Motor neuron (in vitro differentiated cells): ENCODE measurements around the gene GRID2. TPM values are rescaled to one million over a fixed set of nuclear protein-coding genes. Genes with fewer than 3 reads are reported as not detected.

ENCODE experiments used
- ATAC-seq, 8 experiments: fragments of 200-7000 bp; cut with Tn5 transposase; replicated peaks in 6 of 8; 2 replicates each; pipeline ENCODE4 v1.8.0; 2021; ENCODE audit warnings: mild to moderate bottlenecking in 8 of 8, moderate library complexity in 8 of 8
- H3K27ac ChIP-seq, 2 donors: fragments of 250-450 bp; sonication (Bioruptor Pico); 2 replicates each; pipeline ENCODE4 v1.9.0; 2021; ENCODE audit warnings: antibody characterized with exemption in 2 of 2, mild to moderate bottlenecking in 2 of 2, moderate library complexity in 1 of 2
- H3K4me1 ChIP-seq, 2 donors: fragments of 250-450 bp; sonication (Bioruptor Pico); replicated peaks in 1 of 2; 2 replicates each; pipeline ENCODE4 v1.6.1; 2021; ENCODE audit warnings: antibody characterized with exemption in 2 of 2, mild to moderate bottlenecking in 2 of 2, moderate library complexity in 1 of 2
- H3K4me3 ChIP-seq, 5 donors: fragments of 250-450 bp; sonication (Bioruptor Pico); 2 replicates each; pipeline ENCODE4 v1.9.0; 2021; ENCODE audit warnings: antibody characterized with exemption in 5 of 5, mild to moderate bottlenecking in 5 of 5, moderate library complexity in 4 of 5
- WGBS, 10 experiments: fragments of 450-650 bp; shearing (Covaris generic); methylation state at CpG; one replicate each; pipeline ENCODE4 v1.0.0; 2022; 5-methylcytosine and 5-hydroxymethylcytosine counted together
- in situ Hi-C, 9 experiments: fragments of 400-800 bp; cut with MboI; loops; one replicate each; pipeline ENCODE4 v1.15.0; 2021; ENCODE audit warnings: low sequenced_read_pairs in 9 of 9, low pct_unique_long_range_greater_than_20kb in 2 of 9; ENCODE audit not compliant: unreplicated experiment in 9 of 9
- total RNA-seq, 8 experiments: library from RNA; unstranded; fragments of 300-600 nt; gene quantifications; 2 replicates each; pipeline versions ENCODE4 v1.2.3 to v1.2.4, GENCODE V29; 2022

GRID2 gene
- total RNA-seq, 8 experiments from 2014 or later: 0.15 to 11.7 (median 3.8) TPM

DNA sequence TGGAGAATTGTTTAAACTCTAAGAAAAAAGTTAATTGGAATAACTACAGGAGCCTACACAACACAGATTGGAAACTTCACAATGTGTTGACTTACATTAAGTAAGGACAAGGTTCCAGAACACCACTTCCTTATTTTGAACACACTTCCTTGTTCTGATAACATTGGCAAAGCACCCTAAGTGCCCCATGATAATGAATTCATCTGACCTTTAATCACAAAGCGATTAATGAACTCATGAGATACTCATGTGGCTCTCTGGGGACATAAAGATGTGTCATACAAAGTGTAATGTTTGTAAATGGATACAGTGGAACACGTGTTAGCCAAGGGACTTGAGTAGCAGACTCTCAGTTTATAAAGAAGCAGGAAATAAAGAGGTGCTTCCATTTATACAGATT lies 1455.7 kb downstream of the GRID2 start:
- Histone ChIP-seq H3K4me1 (peaks cover 3 to 7% of the 10 kb centered on the region in 2 donors), H3K27ac (no peak overlapping the region), H3K4me3 (no peak overlapping the region)
- WGBS, 10 experiments: 0 to 83% (median 44%) methylated on average over 1 to 2 of the region's 2 CpGs; no CpG with 5 or more reads in 2 of the 10 experiments
- in situ Hi-C loops: loop anchor here in 1 of 9 experiments (25.0 kb wide), 1 partner anchor 1447 kb away; the partner anchor contains the start of gene GRID2
- ATAC-seq: peak in 1 of 8 experiments; percentile 25

DNA sequence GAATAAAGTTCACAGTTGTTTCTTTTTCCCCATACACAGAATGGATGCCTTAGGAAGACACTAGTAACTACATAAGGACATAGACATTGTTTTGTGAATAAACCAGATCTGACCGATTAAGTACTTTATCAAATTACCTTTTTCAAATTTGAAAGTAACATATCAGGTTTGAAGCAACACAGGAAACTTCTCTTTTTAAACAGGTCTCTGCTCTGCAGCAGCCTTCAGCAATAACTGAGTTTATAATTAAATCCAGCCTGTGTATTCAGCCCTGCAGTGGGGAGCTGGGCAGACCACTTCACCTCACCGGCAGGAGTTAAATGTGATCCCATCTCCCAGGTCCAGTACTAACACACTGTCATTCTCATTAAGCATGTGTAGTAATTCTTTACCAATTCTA lies 1456.5 kb downstream of the GRID2 start:
- no peak overlapping the region for H3K27ac ChIP-seq
- WGBS, 10 experiments: 31 to 100% (median 70%) methylated on average over 1 to 2 of the region's 2 CpGs; no CpG with 5 or more reads in 1 of the 10 experiments
- no peak overlapping the region for H3K4me3 ChIP-seq
- H3K4me1 ChIP-seq: peaks cover 2 to 3% of the 10 kb centered on the region in 2 donors
- no peak for ATAC-seq
- in situ Hi-C loops: loop anchor here in 1 of 9 experiments (25.0 kb wide), 1 partner anchor 1448 kb away; the partner anchor contains the start of gene GRID2

DNA sequence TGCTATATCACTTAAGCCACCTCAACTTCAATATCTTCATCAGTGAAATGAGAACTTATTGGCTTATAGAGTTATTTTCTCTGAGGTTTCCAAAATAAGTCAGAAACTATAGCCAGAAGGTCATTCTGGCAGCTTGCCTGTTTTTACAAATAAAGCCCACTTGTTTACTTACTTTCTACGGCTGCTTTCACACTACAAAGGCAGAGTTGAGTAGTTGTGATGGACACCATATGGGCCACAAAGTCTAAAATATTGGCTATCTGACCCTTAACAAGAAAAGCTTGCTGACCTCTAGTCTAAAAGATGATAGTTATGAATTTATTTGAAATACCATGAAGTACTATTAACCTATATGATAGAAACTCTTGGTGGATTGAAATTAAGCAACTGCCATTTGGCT lies 1457.5 kb downstream of the GRID2 start:
- 0 to 100% (median 69%) methylated on average over 1 of the region's 1 CpG; no CpG with 5 or more reads in 4 of the 10 experiments for WGBS, 10 experiments
- Histone ChIP-seq H3K4me1 (peaks cover 0 to 3% of the 10 kb centered on the region in 2 donors), H3K27ac (no peak overlapping the region), H3K4me3 (no peak overlapping the region)
- ATAC-seq: no peak
- in situ Hi-C loops: loop anchor here in 1 of 9 experiments (25.0 kb wide), 1 partner anchor 1449 kb away; the partner anchor contains the start of gene GRID2

DNA sequence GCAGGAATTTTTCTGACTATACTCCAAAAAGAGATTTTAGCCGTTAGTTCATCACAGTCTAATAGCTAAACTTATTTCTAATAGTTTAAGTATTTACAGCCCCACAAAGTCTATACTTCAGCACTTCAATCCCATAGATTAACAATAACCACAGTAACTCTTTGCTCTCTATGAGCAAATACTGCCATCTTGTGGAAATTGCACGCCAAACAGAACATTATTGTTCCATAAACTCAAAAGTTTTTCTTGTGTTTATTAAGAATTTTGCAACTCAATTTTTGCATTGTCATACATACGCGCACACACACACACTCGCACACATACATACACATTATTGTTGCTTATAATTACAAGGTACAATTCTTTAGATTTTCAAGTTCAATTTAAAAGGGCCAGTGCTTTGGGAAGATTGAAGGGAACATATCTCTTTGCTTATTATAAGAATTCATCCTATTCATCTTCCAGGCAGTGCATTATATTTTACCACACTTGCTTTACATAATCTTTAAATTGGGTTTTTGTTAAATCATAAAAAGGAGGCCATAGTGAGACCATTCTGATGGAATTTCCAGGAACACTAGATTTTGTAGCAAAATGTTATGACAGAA lies 1461.0 kb downstream of the GRID2 start:
- peak; percentile 47 to 70 (median 63) for ATAC-seq
- Histone ChIP-seq H3K4me1 (peaks cover 0 to 3% of the 10 kb centered on the region in 2 donors), H3K4me3 (no peak overlapping the region), H3K27ac (no peak overlapping the region)
- in situ Hi-C loops: loop anchor here in 1 of 9 experiments (25.0 kb wide), 1 partner anchor 1452 kb away; the partner anchor contains the start of gene GRID2
- 0 to 2% (median 0%) methylated on average over 1 to 5 of the region's 5 CpGs; no CpG with 5 or more reads in 1 of the 10 experiments for WGBS, 10 experiments

DNA sequence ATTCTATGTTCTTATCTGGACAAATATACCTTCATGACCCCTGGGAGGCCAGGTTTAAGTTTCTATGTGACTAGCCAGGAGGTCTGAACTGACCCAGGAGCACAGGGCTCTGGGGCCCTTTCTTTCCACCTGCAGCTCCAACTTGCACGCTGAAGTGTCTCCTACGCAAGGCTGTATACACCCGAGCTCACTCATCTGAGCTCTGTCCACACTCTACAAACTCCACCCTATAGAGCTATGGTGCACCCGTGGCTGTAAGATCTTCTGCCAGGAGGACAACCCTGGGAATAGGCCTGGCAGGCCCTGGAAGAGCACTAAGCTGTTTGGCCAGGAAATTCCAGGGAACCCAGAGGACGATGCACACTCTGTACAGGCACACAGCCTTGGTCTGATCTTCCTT lies 1464.2 kb downstream of the GRID2 start:
- Histone ChIP-seq H3K4me1 (peaks cover 0 to 3% of the 10 kb centered on the region in 2 donors), H3K4me3 (no peak overlapping the region), H3K27ac (no peak overlapping the region)
- in situ Hi-C loops: loop anchor here in 1 of 9 experiments (25.0 kb wide), 1 partner anchor 1456 kb away; the partner anchor contains the start of gene GRID2
- WGBS, 10 experiments: 30 to 93% (median 81%) methylated on average over 1 to 5 of the region's 5 CpGs; no CpG with 5 or more reads in 4 of the 10 experiments
- no peak for ATAC-seq

DNA sequence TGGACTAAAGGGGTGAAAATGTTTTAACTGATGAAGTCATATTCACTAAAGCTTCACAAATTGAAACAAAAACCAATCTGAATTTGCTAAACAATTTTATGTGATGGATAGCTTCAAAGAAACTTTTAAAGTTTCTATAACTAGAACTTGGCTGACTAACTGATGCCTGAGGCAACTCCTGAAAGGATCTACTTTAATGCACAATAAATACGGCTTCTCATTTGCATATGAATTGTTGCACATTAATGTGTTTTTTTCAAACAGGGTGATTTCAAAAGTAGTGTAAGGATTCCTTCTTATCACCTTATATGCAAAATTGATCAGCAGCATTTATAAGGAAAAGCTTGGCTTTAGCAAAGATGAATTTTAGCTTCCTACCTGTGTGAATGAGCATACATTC lies 1466.4 kb downstream of the GRID2 start:
- Histone ChIP-seq H3K4me1 (peaks cover 0 to 2% of the 10 kb centered on the region in 2 donors), H3K27ac (no peak overlapping the region), H3K4me3 (no peak overlapping the region)
- ATAC-seq: no peak
- 0 to 75% (median 50%) methylated on average over 1 of the region's 1 CpG; no CpG with 5 or more reads in 3 of the 10 experiments for WGBS, 10 experiments
- in situ Hi-C loops: loop anchor here in 1 of 9 experiments (25.0 kb wide), 1 partner anchor 1458 kb away; the partner anchor contains the start of gene GRID2

DNA sequence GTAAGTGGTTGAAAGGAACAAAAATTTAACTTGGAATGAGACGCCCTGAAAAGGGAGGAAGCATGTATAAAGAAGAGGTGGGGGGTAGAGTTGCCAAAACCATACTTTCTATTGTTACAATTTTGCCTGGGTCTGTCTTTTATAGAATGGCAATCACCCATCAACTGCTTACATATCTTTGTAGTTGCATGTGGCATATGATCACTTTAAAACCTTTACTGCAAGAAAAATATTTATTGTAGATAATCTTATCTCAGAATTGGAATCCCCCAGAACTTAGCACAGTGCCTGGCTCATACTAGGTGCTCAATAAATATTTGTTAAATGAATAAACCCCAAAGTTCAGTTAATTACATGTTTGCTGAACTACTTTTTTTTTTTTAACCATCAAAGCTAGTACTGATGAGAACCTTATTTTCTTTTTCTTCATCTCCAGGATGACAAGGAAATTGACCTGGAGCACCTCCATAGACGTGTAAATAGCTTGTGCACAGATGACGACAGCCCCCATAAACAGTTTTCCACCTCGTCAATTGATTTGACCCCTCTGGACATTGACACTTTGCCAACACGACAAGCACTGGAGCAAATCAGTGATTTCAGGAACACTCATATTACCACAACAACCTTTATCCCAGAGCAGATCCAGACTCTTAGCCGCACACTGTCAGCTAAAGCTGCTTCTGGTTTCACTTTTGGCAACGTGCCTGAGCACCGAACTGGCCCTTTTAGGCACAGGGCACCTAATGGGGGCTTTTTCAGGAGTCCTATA lies 1468.1 kb downstream of the GRID2 start:
- Histone ChIP-seq H3K4me3 (no peak overlapping the region), H3K4me1 (peaks cover 0 to 2% of the 10 kb centered on the region in 2 donors), H3K27ac (no peak overlapping the region)
- no peak for ATAC-seq
- in situ Hi-C loops: loop anchor here in 1 of 9 experiments (25.0 kb wide), 1 partner anchor 1460 kb away; the partner anchor contains the start of gene GRID2
- 4 to 97% (median 63%) methylated on average over 1 to 7 of the region's 8 CpGs; no CpG with 5 or more reads in 2 of the 10 experiments for WGBS, 10 experiments

DNA sequence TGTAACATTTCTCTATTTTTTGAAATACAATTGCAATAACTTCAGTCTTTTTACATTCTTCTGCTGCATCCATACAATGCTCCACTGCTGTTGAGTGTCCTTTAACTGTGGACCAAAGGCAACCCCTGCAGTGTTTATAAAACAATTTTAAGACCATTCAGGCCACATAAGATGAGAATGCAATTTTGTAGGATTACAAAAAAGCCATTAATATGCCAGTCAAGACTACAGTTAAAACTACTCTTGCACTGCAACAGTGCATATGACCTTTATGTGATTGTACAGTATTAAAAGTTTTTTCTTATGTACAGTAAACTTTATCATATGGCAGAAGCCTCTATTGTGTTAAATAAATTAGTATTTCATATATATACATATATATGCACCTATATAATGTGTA lies 1469.1 kb downstream of the GRID2 start:
- Histone ChIP-seq H3K4me1 (peaks cover 0 to 2% of the 10 kb centered on the region in 2 donors), H3K4me3 (no peak overlapping the region), H3K27ac (no peak overlapping the region)
- no peak for ATAC-seq
- in situ Hi-C loops: loop anchor here in 1 of 9 experiments (25.0 kb wide), 1 partner anchor 1461 kb away; the partner anchor contains the start of gene GRID2

DNA sequence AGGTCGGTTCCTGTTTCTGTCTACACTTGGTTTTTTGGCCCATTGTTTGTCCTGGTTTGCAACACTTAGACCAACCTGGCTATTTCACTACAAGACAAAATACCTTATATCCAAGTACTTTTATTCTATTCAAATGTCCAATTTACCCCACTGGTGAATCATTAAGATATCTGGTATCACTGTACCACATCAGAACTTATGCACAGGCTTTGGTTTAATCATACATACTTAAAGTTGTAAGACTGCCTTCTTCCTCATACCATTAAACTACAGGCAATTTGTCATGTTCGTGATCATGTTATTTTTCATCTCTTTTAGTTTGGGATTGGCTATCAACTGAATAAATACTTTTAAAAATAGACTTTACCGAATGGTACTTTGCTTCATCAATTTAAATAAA lies 1471.8 kb downstream of the GRID2 start:
- Histone ChIP-seq H3K4me1 (peaks cover 0 to 2% of the 10 kb centered on the region in 2 donors), H3K4me3 (no peak overlapping the region), H3K27ac (no peak overlapping the region)
- in situ Hi-C loops: loop anchor here in 2 of 9 experiments (25.0 kb wide), 1 partner anchor 362 kb away; no protein-coding TSS in a partner anchor
- WGBS, 10 experiments: 0 to 100% (median 91%) methylated on average over 1 to 3 of the region's 3 CpGs; no CpG with 5 or more reads in 1 of the 10 experiments
- no peak for ATAC-seq

DNA sequence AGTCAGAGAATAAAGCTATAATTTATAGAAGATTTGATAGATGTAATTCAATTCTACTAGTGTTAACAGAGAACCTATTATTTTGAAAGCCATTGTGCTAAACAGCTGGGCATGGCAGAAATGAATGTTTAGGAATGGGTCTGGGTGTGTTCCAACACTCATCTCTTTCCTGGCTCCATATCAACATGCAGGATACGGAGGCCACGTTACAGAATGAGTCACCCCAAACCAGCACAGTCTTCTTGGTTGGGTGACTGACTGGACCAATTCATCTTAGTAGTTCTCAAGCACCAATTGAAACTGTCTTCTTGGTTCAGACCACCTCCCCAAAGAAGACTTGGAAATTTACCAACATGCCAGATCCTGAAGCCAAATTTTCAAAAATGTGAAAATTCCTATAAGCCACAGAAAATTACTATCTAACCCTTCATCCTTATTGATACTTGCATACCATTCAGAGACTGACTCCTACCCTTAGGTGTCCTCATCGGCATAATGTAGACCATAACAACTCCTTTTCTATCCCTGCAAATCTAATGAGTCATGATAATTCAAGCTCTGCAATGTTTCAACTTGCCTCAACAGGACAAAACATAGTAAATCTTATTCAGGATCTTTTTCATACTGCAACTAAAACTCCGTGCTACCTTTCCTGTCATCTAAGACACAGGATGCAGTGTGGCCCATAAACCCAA lies 1472.8 kb downstream of the GRID2 start:
- peak in 2 of 8 experiments; percentile 75 to 76 for ATAC-seq
- 48 to 100% (median 71%) methylated on average over 1 to 4 of the region's 4 CpGs; no CpG with 5 or more reads in 2 of the 10 experiments for WGBS, 10 experiments
- H3K4me1 ChIP-seq: peaks cover 0 to 2% of the 10 kb centered on the region in 2 donors
- H3K4me3 ChIP-seq: no peak overlapping the region
- no peak overlapping the region for H3K27ac ChIP-seq
- in situ Hi-C loops: loop anchor here in 2 of 9 experiments (25.0 kb wide), 1 partner anchor 361 kb away; no protein-coding TSS in a partner anchor

DNA sequence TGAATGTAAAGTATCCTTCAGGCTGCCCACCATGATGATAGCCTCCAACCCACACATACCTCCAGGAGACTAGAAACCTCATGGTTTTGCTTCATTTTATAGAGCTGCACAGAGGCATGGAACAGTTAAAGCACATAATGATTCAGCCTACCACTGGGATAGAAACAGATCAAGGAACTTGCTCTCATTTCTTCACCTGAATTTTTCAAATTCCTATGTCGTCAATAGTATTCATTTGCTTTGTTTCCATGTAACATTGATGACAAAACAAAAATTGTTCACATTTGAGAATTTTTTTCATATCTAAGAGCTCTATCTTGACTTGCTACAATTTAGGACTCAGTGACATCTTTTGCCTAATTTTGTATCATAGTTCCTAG lies 1473.3 kb downstream of the GRID2 start:
- no peak for ATAC-seq
- Histone ChIP-seq H3K4me1 (peaks cover 0 to 2% of the 10 kb centered on the region in 2 donors), H3K27ac (no peak overlapping the region), H3K4me3 (no peak overlapping the region)
- in situ Hi-C loops: loop anchor here in 2 of 9 experiments (25.0 kb wide), 1 partner anchor 360 kb away; no protein-coding TSS in a partner anchor
- WGBS, 10 experiments: 0 to 100% (median 79%) methylated on average over 1 of the region's 1 CpG

DNA sequence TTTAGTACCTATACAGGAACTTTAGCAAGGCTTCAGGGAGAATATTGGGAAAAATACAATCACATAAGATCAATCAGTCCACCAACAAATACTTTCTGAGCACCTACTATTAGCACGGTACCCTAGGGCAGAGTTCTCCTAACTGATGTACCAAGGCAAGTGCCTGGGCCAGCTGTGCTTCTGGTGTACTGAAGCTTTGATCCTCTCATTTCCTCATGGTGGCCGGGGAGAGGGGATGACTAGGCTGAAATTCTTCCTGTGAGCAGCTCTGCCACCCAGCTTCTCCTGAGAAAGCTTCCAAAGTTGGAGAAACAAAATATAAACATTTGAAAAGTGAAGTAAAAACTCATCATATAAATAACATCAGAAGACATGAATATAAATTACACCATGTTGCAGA lies 1475.5 kb downstream of the GRID2 start:
- no peak overlapping the region for H3K4me3 ChIP-seq
- no peak overlapping the region for H3K27ac ChIP-seq
- 0 to 100% (median 86%) methylated on average over 1 to 2 of the region's 2 CpGs; no CpG with 5 or more reads in 1 of the 10 experiments for WGBS, 10 experiments
- H3K4me1 ChIP-seq: no peaks in the 10 kb centered on the region
- in situ Hi-C loops: loop anchor here in 2 of 9 experiments (25.0 kb wide), 1 partner anchor 358 kb away; no protein-coding TSS in a partner anchor
- no peak for ATAC-seq
